Fibroblast of villous mesenchyme (primary cell): Measurements from ENCODE around the gene AIPL1. TPM values are rescaled to one million over a fixed set of nuclear protein-coding genes. Genes with fewer than 3 reads are reported as not detected.

ENCODE experiments used
- DNase-seq: peaks from one replicate; pipeline ENCODE4 v3.0.0-alpha.2; 2010; ENCODE audit warnings: low read depth
- H3K4me3 ChIP-seq: 2 replicates; pipeline ENCODE4 v1.5.1; 2011; ENCODE audit warnings: low read depth, mild to moderate bottlenecking, low read length
- total RNA-seq: library from RNA; depleted of rRNA; stranded (reverse); fragments of >200 nt; gene quantifications from 2 replicates; pipeline ENCODE4 v1.2.3, GENCODE V29; 2012
- TF ChIP-seq, protein P1 (sequence below): IDR thresholded peaks from 2 replicates; pipeline ENCODE4 v1.5.1; 2012; ENCODE audit warnings: low read depth, mild to moderate bottlenecking, low read length; ENCODE audit not compliant: insufficient read depth

AIPL1 gene
- total RNA-seq, 1 donor: not detected

GRCh38 chr17:6472517-6472916 is 37.6 kb upstream of the AIPL1 start:
- H3K4me3 ChIP-seq: no peak overlapping the region
- TF ChIP-seq, protein P1, sequence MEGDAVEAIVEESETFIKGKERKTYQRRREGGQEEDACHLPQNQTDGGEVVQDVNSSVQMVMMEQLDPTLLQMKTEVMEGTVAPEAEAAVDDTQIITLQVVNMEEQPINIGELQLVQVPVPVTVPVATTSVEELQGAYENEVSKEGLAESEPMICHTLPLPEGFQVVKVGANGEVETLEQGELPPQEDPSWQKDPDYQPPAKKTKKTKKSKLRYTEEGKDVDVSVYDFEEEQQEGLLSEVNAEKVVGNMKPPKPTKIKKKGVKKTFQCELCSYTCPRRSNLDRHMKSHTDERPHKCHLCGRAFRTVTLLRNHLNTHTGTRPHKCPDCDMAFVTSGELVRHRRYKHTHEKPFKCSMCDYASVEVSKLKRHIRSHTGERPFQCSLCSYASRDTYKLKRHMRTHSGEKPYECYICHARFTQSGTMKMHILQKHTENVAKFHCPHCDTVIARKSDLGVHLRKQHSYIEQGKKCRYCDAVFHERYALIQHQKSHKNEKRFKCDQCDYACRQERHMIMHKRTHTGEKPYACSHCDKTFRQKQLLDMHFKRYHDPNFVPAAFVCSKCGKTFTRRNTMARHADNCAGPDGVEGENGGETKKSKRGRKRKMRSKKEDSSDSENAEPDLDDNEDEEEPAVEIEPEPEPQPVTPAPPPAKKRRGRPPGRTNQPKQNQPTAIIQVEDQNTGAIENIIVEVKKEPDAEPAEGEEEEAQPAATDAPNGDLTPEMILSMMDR: no peak
- no peak for DNase-seq

GRCh38 chr17:6471531-6472465 is 36.9 kb upstream of the AIPL1 start:
- DNase-seq: peak; percentile 30
- no peak overlapping the region for H3K4me3 ChIP-seq

DNA sequence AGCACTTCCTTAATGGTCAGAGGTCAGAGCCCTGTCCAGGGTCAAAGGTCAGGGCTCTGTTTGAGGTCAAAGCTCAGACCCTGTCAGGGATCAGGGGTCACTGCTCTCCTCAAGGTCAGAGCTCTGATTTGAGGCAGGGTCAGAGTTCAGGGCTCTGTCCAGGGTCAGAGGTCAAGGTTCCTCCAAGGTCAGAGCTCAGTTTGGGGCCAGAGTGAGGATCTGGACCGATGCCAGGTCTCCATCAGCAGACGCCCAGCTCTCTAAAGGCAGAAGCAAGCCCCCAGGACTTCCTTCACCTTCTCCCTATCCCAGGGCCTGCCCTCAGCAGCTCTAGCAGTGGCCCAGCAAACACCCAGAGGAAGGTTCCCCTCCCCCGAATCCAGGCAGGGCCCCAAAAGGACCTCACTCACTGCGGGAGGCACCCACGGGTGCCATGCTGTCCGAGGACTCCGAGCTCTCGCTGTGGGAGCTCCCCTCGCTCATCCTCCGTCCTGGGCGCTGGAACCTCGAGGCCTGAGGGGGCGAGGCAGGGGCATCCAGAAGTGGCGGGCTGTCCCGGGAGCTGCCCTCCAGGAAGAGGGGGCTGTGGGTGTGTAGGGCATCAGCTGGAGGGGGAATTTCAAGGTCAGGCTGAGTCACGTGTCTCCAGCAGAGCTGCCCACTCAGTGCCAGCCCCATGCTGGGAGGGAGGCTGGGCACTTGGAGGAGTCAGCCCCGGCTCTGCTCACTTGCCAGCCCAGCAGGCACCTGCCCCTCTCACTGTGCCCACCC is 36.0 kb upstream of the AIPL1 start:
- TF ChIP-seq, protein P1: no peak
- DNase-seq: no peak
- no peak overlapping the region for H3K4me3 ChIP-seq

More at GRCh38 chr17:6471531-6472465, 36.9 kb upstream of the AIPL1 start:
- TF ChIP-seq, protein P1: no peak

GRCh38 chr17:6470146-6470718 is 35.3 kb upstream of the AIPL1 start:
- TF ChIP-seq, protein P1: no peak
- no peak overlapping the region for H3K4me3 ChIP-seq
- DNase-seq: no peak

DNA sequence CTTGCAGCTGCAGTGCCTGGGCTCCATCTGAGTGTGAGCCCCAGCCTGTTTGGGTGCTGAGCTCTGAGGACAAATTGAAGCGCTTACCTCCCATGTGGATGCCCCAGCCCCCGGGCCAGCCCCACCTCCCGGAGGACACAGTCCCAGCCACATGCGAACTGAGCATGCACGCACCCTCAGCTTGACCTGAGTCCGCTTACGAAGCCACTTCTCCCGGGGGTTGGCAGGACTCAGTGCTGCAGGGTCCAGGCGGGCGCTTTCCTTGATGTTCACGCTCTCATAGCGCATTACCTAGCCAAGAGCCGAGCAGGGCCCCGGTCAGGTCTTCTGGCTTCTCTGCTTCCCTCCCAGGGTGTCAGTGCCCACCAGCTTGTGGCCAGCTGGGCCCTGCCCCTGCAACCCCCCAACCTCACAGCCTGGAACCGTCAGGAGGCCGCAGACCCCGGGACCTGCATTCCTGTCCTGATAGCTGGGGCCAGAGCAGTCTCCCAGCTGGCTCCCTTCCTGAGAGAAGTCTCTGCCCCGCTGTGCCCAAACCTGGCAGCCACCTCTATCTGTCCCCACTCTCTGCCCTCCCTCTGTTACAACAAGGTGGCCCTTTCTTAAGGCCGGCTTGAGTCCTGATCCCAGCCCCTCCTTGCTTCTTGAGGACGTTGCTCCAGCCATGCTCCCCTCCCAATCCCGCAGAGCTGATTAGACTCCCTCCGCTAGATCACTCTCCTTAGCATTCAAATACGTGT is 33.3 kb upstream of the AIPL1 start:
- no peak for DNase-seq
- TF ChIP-seq, protein P1: no peak
- H3K4me3 ChIP-seq: no peak overlapping the region

GRCh38 chr17:6467567-6467966 is 32.6 kb upstream of the AIPL1 start:
- TF ChIP-seq, protein P1: no peak
- H3K4me3 ChIP-seq: no peak overlapping the region
- DNase-seq: no peak
